HepG2 (cell line): ENCODE data around the gene NOCT. TPM values are rescaled to one million over a fixed set of nuclear protein-coding genes. Genes with fewer than 3 reads are reported as not detected.
A peak's percentile ranks its signal among the peaks of the same experiment; 100 is the strongest.

Experiments used
- FOXJ3 ChIP-seq: sonication (generic); formaldehyde crosslinking; IDR thresholded peaks from 2 replicates; pipeline ENCODE4 v1.4.0; 2020; ENCODE audit warnings: missing genetic modification reagents, mild to moderate bottlenecking, borderline replicate concordance
- GABPA ChIP-seq, 2 experiments: IDR thresholded peaks; 2 replicates each; pipeline ENCODE4 v1.6.1; 2011 to 2016; ENCODE audit warnings: low read depth in 2 of 2, low read length in 1 of 2, missing biosample characterization in 1 of 2, missing genetic modification characterization in 1 of 2
- HNF4G ChIP-seq, 2 experiments: sonication (generic) in 1 of 2; formaldehyde crosslinking in 1 of 2; IDR thresholded peaks; 2 replicates each; pipeline versions ENCODE4 v1.4.0 to v1.6.1; 2011 to 2020; ENCODE audit warnings: borderline replicate concordance in 2 of 2, low read depth in 2 of 2, mild to moderate bottlenecking in 2 of 2, low read length in 1 of 2, missing genetic modification reagents in 1 of 2, moderate library complexity in 1 of 2
- HOXA3 ChIP-seq: sonication (generic); formaldehyde crosslinking; IDR thresholded peaks from 2 replicates; pipeline ENCODE4 v1.5.0; 2020; ENCODE audit warnings: missing genetic modification reagents
- IRX3 ChIP-seq: sonication (generic); formaldehyde crosslinking; IDR thresholded peaks from 2 replicates; pipeline ENCODE4 v1.8.1; 2023; ENCODE audit warnings: mild to moderate bottlenecking, low read depth, missing genetic modification reagents, borderline replicate concordance
- RBFOX2 ChIP-seq: fragments of 200-400 bp; formaldehyde crosslinking; IDR thresholded peaks from 2 replicates; pipeline ENCODE4 v1.6.1; 2017; ENCODE audit warnings: low read depth, mild to moderate bottlenecking, low read length
- SRSF4 ChIP-seq: fragments of 200-400 bp; formaldehyde crosslinking; IDR thresholded peaks from one replicate; pipeline ENCODE4 v1.6.1; 2018; ENCODE audit warnings: mild to moderate bottlenecking, low read depth, low read length, moderate library complexity; ENCODE audit not compliant: poor library complexity, severe bottlenecking
- SYNCRIP ChIP-seq: fragments of 200-400 bp; formaldehyde crosslinking; IDR thresholded peaks from 2 replicates; pipeline ENCODE4 v1.6.1; 2018; ENCODE audit warnings: mild to moderate bottlenecking, low read depth, low read length; ENCODE audit not compliant: insufficient read depth
- ZBTB7B ChIP-seq: sonication (generic); formaldehyde crosslinking; IDR thresholded peaks from 2 replicates; pipeline ENCODE4 v1.4.0; 2020; ENCODE audit warnings: missing genetic modification reagents
- ZMAT3 ChIP-seq: sonication (generic); formaldehyde crosslinking; conservative IDR thresholded peaks from 2 replicates; pipeline ENCODE4 v1.7.0; 2021; ENCODE audit warnings: missing genetic modification reagents
- ZSCAN29 ChIP-seq: sonication (generic); formaldehyde crosslinking; conservative IDR thresholded peaks from 2 replicates; pipeline ENCODE4 v1.4.0; 2020; ENCODE audit warnings: mild to moderate bottlenecking, missing genetic modification reagents
- polyA plus RNA-seq, 8 experiments: library from polyadenylated mRNA; depleted of rRNA in 3 of 8; stranded (reverse) in 7 of 8; unstranded in 1 of 8; fragments of >200 nt; fragmentation: Illumina TruSeq in 4 of 8; extraction: Trizol in 4 of 8; gene quantifications; 2 replicates each; pipeline versions ENCODE4 v1.2.1 to v1.2.3, GENCODE V29; 2011 to 2016; ENCODE audit warnings: low read depth in 4 of 8, missing spikeins in 1 of 8, mixed read lengths in 1 of 8; ENCODE audit not compliant: insufficient read depth in 1 of 8
- total RNA-seq, 5 experiments: library from RNA; depleted of rRNA; stranded (reverse); fragments of >200 nt; fragmentation: Illumina TruSeq; extraction: Trizol; gene quantifications; 2 replicates each; pipeline ENCODE4 v1.2.3, GENCODE V29; 2016; ENCODE audit warnings: low read depth in 1 of 5
- TF ChIP-seq, protein P1 (sequence below): sonication (generic); formaldehyde crosslinking; IDR thresholded peaks from 2 replicates; pipeline ENCODE4 v1.9.0; 2022; ENCODE audit warnings: low read depth, missing genetic modification reagents
- TF ChIP-seq, protein P2 (sequence below): IDR thresholded peaks from 2 replicates; pipeline ENCODE4 v1.6.1; 2016
- TF ChIP-seq, protein P3 (sequence below): sonication (generic); formaldehyde crosslinking; IDR thresholded peaks from 2 replicates; pipeline ENCODE4 v1.5.0; 2020; ENCODE audit warnings: mild to moderate bottlenecking, missing genetic modification reagents
- TF ChIP-seq, protein P4 (sequence below): sonication (generic); formaldehyde crosslinking; IDR thresholded peaks from 2 replicates; pipeline ENCODE4 v1.5.1; 2020; ENCODE audit warnings: mild to moderate bottlenecking, missing genetic modification reagents, borderline replicate concordance
- TF ChIP-seq, protein P5 (sequence below): sonication (generic); formaldehyde crosslinking; IDR thresholded peaks from 2 replicates; pipeline ENCODE4 v1.5.0; 2020; ENCODE audit warnings: missing genetic modification reagents
- TF ChIP-seq, protein P6 (sequence below): sonication (generic); formaldehyde crosslinking; IDR thresholded peaks from 2 replicates; pipeline ENCODE4 v1.8.0; 2022; ENCODE audit warnings: mild to moderate bottlenecking, missing genetic modification reagents
- TF ChIP-seq, protein P7 (sequence below): IDR thresholded peaks from 2 replicates; pipeline ENCODE4 v1.6.1; 2016; ENCODE audit warnings: control low read depth

Gene NOCT
- total and polyA plus RNA-seq, 2 of the 13 experiments (the other 11 are each of a cell fraction or from before 2014, with no cell fraction given): 3.6 to 13.1 TPM

DNA sequence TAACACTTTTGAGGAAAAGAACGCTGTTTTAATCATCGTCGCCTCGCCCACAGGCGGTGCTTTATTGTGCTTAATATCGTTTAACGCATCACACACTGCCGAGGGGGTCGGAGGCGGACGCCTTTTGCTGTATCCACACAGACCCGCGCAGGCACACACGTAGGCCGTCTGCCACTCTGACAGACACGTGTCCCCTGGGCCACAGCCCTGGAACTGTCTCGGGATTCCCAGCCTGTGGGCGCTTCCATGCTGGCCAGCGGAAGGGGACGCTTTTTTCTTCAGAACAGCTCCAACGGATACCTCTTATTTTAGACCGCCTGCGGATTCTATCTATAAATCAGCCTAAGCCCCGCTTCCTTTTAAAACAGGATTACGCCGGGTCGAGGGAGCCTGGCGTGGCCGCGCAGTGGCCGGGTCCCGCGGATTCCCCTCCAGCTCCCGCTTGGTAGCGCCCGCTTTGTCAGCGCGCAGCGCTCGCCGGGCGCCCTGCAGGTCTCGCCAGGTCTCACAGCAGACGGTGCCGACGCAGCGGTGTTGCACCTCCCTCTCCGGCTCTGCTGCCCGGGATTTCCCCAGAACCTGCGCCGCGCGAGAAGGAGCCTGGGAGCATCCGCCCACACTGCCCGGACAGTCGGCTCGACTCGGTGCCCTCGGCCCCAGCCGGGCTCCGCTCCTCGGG is at the start of gene NOCT (continued):
- TF ChIP-seq, protein P1, sequence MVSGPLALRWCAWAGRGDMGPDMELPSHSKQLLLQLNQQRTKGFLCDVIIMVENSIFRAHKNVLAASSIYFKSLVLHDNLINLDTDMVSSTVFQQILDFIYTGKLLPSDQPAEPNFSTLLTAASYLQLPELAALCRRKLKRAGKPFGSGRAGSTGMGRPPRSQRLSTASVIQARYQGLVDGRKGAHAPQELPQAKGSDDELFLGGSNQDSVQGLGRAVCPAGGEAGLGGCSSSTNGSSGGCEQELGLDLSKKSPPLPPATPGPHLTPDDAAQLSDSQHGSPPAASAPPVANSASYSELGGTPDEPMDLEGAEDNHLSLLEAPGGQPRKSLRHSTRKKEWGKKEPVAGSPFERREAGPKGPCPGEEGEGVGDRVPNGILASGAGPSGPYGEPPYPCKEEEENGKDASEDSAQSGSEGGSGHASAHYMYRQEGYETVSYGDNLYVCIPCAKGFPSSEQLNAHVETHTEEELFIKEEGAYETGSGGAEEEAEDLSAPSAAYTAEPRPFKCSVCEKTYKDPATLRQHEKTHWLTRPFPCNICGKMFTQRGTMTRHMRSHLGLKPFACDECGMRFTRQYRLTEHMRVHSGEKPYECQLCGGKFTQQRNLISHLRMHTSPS (CRISPR knock-in tag): no peak
- TF ChIP-seq FOXJ3 (CRISPR knock-in tag) (0 out of 2 replicates have a peak, but pooled peaks have one; percentile 49), SYNCRIP (no peak), ZSCAN29 (CRISPR knock-in tag) (no peak), ZMAT3 (no peak), SRSF4 (no peak), IRX3 (0 out of 2 replicates have a peak, but pooled peaks have one; percentile 18), ZBTB7B (CRISPR knock-in tag) (no peak), HOXA3 (CRISPR knock-in tag) (peak; percentile 48), HNF4G (IDR thresholded peaks at IDR 0.05; ENCODE audit: borderline replicate concordance, low read depth, low read length) (0 out of 2 replicates have a peak, but pooled peaks have one; percentile 4), HNF4G (CRISPR knock-in tag; IDR thresholded peaks at IDR 0.05; ENCODE audit: borderline replicate concordance, low read depth) (0 out of 2 replicates have a peak, but pooled peaks have one; percentile 14), GABPA (IDR thresholded peaks at IDR 0.05; ENCODE audit: low read depth, low read length) (no peak), GABPA (CRISPR knock-in tag; IDR thresholded peaks at IDR 0.05; ENCODE audit: low read depth) (no peak), RBFOX2 (peak; percentile 96)
- TF ChIP-seq, protein P2, sequence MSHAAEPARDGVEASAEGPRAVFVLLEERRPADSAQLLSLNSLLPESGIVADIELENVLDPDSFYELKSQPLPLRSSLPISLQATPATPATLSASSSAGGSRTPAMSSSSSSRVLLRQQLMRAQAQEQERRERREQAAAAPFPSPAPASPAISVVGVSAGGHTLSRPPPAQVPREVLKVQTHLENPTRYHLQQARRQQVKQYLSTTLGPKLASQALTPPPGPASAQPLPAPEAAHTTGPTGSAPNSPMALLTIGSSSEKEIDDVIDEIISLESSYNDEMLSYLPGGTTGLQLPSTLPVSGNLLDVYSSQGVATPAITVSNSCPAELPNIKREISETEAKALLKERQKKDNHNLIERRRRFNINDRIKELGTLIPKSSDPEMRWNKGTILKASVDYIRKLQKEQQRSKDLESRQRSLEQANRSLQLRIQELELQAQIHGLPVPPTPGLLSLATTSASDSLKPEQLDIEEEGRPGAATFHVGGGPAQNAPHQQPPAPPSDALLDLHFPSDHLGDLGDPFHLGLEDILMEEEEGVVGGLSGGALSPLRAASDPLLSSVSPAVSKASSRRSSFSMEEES (CRISPR knock-in tag): peak; percentile 51; the same call in 1 of the 2 replicates
- TF ChIP-seq, protein P3, sequence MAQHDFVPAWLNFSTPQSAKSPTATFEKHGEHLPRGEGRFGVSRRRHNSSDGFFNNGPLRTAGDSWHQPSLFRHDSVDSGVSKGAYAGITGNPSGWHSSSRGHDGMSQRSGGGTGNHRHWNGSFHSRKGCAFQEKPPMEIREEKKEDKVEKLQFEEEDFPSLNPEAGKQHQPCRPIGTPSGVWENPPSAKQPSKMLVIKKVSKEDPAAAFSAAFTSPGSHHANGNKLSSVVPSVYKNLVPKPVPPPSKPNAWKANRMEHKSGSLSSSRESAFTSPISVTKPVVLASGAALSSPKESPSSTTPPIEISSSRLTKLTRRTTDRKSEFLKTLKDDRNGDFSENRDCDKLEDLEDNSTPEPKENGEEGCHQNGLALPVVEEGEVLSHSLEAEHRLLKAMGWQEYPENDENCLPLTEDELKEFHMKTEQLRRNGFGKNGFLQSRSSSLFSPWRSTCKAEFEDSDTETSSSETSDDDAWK: no peak
- TF ChIP-seq, protein P4, sequence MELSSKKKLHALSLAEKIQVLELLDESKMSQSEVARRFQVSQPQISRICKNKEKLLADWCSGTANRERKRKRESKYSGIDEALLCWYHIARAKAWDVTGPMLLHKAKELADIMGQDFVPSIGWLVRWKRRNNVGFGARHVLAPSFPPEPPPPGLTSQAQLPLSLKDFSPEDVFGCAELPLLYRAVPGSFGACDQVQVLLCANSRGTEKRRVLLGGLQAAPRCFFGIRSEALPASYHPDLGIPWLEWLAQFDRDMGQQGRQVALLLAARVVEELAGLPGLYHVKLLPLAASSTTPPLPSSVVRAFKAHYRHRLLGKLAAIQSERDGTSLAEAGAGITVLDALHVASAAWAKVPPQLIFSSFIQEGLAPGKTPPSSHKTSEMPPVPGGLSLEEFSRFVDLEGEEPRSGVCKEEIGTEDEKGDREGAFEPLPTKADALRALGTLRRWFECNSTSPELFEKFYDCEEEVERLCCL (CRISPR knock-in tag): no peak; the same call in 1 of the 2 replicates
- TF ChIP-seq, protein P5, sequence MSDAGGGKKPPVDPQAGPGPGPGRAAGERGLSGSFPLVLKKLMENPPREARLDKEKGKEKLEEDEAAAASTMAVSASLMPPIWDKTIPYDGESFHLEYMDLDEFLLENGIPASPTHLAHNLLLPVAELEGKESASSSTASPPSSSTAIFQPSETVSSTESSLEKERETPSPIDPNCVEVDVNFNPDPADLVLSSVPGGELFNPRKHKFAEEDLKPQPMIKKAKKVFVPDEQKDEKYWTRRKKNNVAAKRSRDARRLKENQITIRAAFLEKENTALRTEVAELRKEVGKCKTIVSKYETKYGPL (CRISPR knock-in tag): no peak
- TF ChIP-seq, protein P6, sequence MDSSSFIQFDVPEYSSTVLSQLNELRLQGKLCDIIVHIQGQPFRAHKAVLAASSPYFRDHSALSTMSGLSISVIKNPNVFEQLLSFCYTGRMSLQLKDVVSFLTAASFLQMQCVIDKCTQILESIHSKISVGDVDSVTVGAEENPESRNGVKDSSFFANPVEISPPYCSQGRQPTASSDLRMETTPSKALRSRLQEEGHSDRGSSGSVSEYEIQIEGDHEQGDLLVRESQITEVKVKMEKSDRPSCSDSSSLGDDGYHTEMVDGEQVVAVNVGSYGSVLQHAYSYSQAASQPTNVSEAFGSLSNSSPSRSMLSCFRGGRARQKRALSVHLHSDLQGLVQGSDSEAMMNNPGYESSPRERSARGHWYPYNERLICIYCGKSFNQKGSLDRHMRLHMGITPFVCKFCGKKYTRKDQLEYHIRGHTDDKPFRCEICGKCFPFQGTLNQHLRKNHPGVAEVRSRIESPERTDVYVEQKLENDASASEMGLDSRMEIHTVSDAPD (CRISPR knock-in tag): no peak
- TF ChIP-seq, protein P7, sequence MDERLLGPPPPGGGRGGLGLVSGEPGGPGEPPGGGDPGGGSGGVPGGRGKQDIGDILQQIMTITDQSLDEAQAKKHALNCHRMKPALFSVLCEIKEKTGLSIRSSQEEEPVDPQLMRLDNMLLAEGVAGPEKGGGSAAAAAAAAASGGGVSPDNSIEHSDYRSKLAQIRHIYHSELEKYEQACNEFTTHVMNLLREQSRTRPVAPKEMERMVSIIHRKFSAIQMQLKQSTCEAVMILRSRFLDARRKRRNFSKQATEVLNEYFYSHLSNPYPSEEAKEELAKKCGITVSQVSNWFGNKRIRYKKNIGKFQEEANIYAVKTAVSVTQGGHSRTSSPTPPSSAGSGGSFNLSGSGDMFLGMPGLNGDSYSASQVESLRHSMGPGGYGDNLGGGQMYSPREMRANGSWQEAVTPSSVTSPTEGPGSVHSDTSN: no peak
